HG03159 (cell line): Measurements from ENCODE around the gene DVL2.

Experiments used
- ATAC-seq: cut with Tn5 transposase; IDR thresholded peaks from one replicate; pipeline ENCODE4 v1.9.1; 2021; ENCODE audit warnings: mild to moderate bottlenecking, moderate library complexity; ENCODE audit not compliant: unreplicated experiment

Gene DVL2

GRCh38 chr17:7176107-7176840 lies 58.0 kb downstream of the DVL2 start:
- no peak for ATAC-seq
